HG03571 (cell line): Measurements from ENCODE around the gene METTL18.
"Not testable (repeated sequence)": the region's sequence is repeated elsewhere in the genome, so short reads cannot be mapped to it uniquely, and the experiment has no call there.

Experiments
- ATAC-seq: cut with Tn5 transposase; IDR thresholded peaks from one replicate; pipeline ENCODE4 v1.9.1; 2021; ENCODE audit not compliant: unreplicated experiment

METTL18 gene

GRCh38 chr1:169794530-169795416 is at the start of gene METTL18:
Gene METTL18, minus strand, starts transcription at chr1:169794907. Its CDS starts 1,212 bp downstream, at chr1:169793695.
- ATAC-seq: peak; percentile 93

- ATAC-seq: no peak
Measured at GRCh38 chr1:169838942-169839341, 44.2 kb upstream of the METTL18 start.

- no peak for ATAC-seq
Measured at GRCh38 chr1:169836198-169836597, 41.5 kb upstream of the METTL18 start.

- no peak for ATAC-seq
Measured at GRCh38 chr1:169835647-169836046, 40.9 kb upstream of the METTL18 start.

- no peak for ATAC-seq
Measured at GRCh38 chr1:169834869-169835268, 40.2 kb upstream of the METTL18 start.

GRCh38 chr1:169833179-169833901 is 38.6 kb upstream of the METTL18 start:
- ATAC-seq: no peak

GRCh38 chr1:169829671-169830070 is 35.0 kb upstream of the METTL18 start:
- ATAC-seq: no peak

GRCh38 chr1:169824153-169824552 is 29.4 kb upstream of the METTL18 start:
- no peak for ATAC-seq

GRCh38 chr1:169821500-169821899 is 26.8 kb upstream of the METTL18 start:
- ATAC-seq: no peak

- ATAC-seq: no peak
Measured at GRCh38 chr1:169816617-169817016, 21.9 kb upstream of the METTL18 start.

GRCh38 chr1:169814265-169814664 is 19.6 kb upstream of the METTL18 start:
- ATAC-seq: no peak

- no peak for ATAC-seq
Measured at GRCh38 chr1:169812131-169812530, 17.4 kb upstream of the METTL18 start.

GRCh38 chr1:169811418-169812035 is 16.8 kb upstream of the METTL18 start:
- not testable (repeated sequence) for ATAC-seq

- ATAC-seq: no peak
Measured at GRCh38 chr1:169809370-169810095, 14.8 kb upstream of the METTL18 start.

- ATAC-seq: no peak
Measured at GRCh38 chr1:169804941-169805340, 10.2 kb upstream of the METTL18 start.

- ATAC-seq: no peak
Measured at GRCh38 chr1:169802888-169803287, 8.2 kb upstream of the METTL18 start.

- no peak for ATAC-seq
Measured at GRCh38 chr1:169797281-169797680, 2.6 kb upstream of the METTL18 start.

- no peak for ATAC-seq
Measured at GRCh38 chr1:169796274-169796810, 1.6 kb upstream of the METTL18 start.

GRCh38 chr1:169795687-169796086 is 980 bp upstream of the METTL18 start:
- ATAC-seq: no peak

GRCh38 chr1:169793730-169794129 is 977 bp downstream of the METTL18 start:
- ATAC-seq: no peak

GRCh38 chr1:169788402-169788801 is 6.3 kb downstream of the METTL18 start:
- no peak for ATAC-seq
